GM12892 (cell line): Measurements from ENCODE around the gene EPN1.

ENCODE experiments used
- POLR2A ChIP-seq: IDR thresholded peaks from 2 replicates; pipeline ENCODE4 v1.6.1; 2011; ENCODE audit warnings: low read depth, low read length, control low read depth
- POLR2AphosphoS5 ChIP-seq: IDR thresholded peaks from 2 replicates; pipeline ENCODE4 v1.6.1; 2011; ENCODE audit warnings: low read depth, low read length, control low read depth

- TF ChIP-seq POLR2AphosphoS5 (no peak), POLR2A (no peak)
Measured at GRCh38 chr19:55738302-55738701, 63.3 kb downstream of the EPN1 start, which contains the start of gene NLRP9.
